Stomach (tissue), 9 donors: ENCODE measurements around the gene CHDH. TPM values are rescaled to one million over a fixed set of nuclear protein-coding genes. Genes with fewer than 3 reads are reported as not detected.

Experiments used
- DNase-seq, 2 donors: peaks; one replicate each; pipeline versions ENCODE4 v3.0.0 to v3.0.0-alpha.2; 2013 to 2019
- H3K27ac ChIP-seq, 5 donors: fragments of 200-600 bp in 4 of 5; sonication (generic) in 4 of 5; one replicate each; pipeline ENCODE4 v1.5.1; 2013 to 2019; ENCODE audit warnings: mild to moderate bottlenecking in 1 of 5, moderate library complexity in 1 of 5
- H3K27me3 ChIP-seq, 3 donors: fragments of 200-600 bp; sonication (generic); one replicate each; pipeline ENCODE4 v1.5.1; 2017 to 2019; ENCODE audit warnings: mixed run types in 1 of 3
- H3K36me3 ChIP-seq, 4 donors: fragments of 200-600 bp; sonication (generic); 1 replicate in 3 of 4; 2 replicates in 1 of 4; pipeline ENCODE4 v1.5.1; 2016 to 2019
- H3K4me1 ChIP-seq, 4 donors: fragments of 200-600 bp; sonication (generic); one replicate each; pipeline ENCODE4 v1.5.1; 2016 to 2019
- H3K4me3 ChIP-seq, 4 donors: fragments of 200-600 bp; sonication (generic) in 3 of 4; one replicate each; pipeline ENCODE4 v1.5.1; 2016 to 2019; ENCODE audit warnings: mild to moderate bottlenecking in 1 of 4
- H3K9me3 ChIP-seq, 4 donors: fragments of 200-600 bp; sonication (generic); one replicate each; pipeline ENCODE4 v1.5.1; 2016 to 2019
- EP300 ChIP-seq: sonication (generic); formaldehyde crosslinking; IDR thresholded peaks from one replicate; pipeline ENCODE4 v1.6.1; 2017; ENCODE audit warnings: antibody characterized with exemption
- POLR2A ChIP-seq, 4 donors: fragments of 450-650 bp; IDR thresholded peaks; one replicate each; pipeline ENCODE4 v1.6.1; 2016; ENCODE audit warnings: antibody characterized with exemption in 4 of 4, control low read depth in 2 of 4, mild to moderate bottlenecking in 1 of 4, moderate library complexity in 1 of 4
- POLR2AphosphoS5 ChIP-seq, 3 donors: sonication (generic); formaldehyde crosslinking; IDR thresholded peaks; one replicate each; pipeline ENCODE4 v1.6.1; 2016; ENCODE audit warnings: antibody characterized with exemption in 3 of 3
- WGBS, 5 donors: extraction: QIAGEN DNeasy Blood & Tissue Kit in 3 of 5; methylation state at CpG; one replicate each; pipeline versions ENCODE4 v1.1.5 to v1.1.7; 2013 to 2018; 5-methylcytosine and 5-hydroxymethylcytosine counted together
- intact Hi-C: fragments of 100-400 bp; cut with DNase I; formaldehyde crosslinking; loops from one replicate; pipeline ENCODE4 v1.15.1; 2023; ENCODE audit warnings: low total_unique reads
- polyA plus RNA-seq, 3 donors: library from polyadenylated mRNA; stranded (reverse); fragments of 200-250 nt; gene quantifications; one replicate each; pipeline ENCODE4 v1.2.3, GENCODE V29; 2013
- small RNA-seq, 4 donors: library from RNA; depleted of rRNA; stranded (forward); fragments of <200 nt; gene quantifications; one replicate each; pipeline ENCODE3, GENCODE V24; 2016
- total RNA-seq, 5 donors: library from RNA; depleted of rRNA; stranded (reverse); fragments of >200 nt; gene quantifications; one replicate each; pipeline versions ENCODE4 v1.1.0 to v1.2.3, GENCODE V29; 2014 to 2016
- TF ChIP-seq, protein P1 (sequence below), 7 experiments: fragments of 450-650 bp in 4 of 7; fragments of 200-600 bp in 3 of 7; sonication (generic) in 3 of 7; IDR thresholded peaks; one replicate each; pipeline ENCODE4 v1.5.1; 2016 to 2019; ENCODE audit warnings: antibody characterized with exemption in 7 of 7, control low read depth in 2 of 7, mild to moderate bottlenecking in 1 of 7
- donor health status: healthy with polysubstance abuse.
- donor health status: Bipolar disorder and iron deficiency.
- donor health status: healthy.

The CHDH gene
- total and polyA plus RNA-seq, 8 donors, result 1.7 to 385 (median 8.4) TPM

DNA sequence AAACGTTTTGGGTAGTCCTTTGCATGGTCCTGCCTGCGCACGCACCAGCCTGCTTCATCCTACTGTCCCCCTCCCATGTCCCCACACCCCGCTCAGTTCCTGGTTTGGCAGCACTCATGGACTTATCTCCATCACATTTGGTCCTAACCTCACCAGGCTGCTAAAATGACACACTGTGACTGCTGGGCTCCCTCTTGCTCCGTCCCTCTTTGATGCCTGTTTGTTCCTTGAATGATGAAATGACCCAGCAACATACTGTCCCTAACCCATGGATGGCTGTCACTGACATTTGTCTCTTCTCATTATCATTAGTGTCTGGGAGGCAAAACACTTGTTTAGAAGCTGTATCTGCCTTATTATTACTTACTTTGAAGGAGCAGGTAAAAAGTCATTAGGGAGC lies 80.5 kb downstream of the CHDH start:
- H3K9me3 ChIP-seq, result no peaks in the 10 kb centered on the region
- DNase-seq, result no peak
- TF ChIP-seq, protein P1, sequence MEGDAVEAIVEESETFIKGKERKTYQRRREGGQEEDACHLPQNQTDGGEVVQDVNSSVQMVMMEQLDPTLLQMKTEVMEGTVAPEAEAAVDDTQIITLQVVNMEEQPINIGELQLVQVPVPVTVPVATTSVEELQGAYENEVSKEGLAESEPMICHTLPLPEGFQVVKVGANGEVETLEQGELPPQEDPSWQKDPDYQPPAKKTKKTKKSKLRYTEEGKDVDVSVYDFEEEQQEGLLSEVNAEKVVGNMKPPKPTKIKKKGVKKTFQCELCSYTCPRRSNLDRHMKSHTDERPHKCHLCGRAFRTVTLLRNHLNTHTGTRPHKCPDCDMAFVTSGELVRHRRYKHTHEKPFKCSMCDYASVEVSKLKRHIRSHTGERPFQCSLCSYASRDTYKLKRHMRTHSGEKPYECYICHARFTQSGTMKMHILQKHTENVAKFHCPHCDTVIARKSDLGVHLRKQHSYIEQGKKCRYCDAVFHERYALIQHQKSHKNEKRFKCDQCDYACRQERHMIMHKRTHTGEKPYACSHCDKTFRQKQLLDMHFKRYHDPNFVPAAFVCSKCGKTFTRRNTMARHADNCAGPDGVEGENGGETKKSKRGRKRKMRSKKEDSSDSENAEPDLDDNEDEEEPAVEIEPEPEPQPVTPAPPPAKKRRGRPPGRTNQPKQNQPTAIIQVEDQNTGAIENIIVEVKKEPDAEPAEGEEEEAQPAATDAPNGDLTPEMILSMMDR (IDR thresholded peaks at IDR 0.05), result no peak
- no peak for TF ChIP-seq EP300
- no peak for TF ChIP-seq POLR2AphosphoS5 (IDR thresholded peaks at IDR 0.05)
- TF ChIP-seq POLR2A (IDR thresholded peaks at IDR 0.05), result no peak
- H3K36me3 ChIP-seq, result no peaks in the 10 kb centered on the region
- H3K27ac ChIP-seq, result no peak overlapping the region
- 81 to 88% (median 86%) methylated on average over 5 of the region's 5 CpGs for WGBS, 5 donors
- H3K27me3 ChIP-seq, result peaks cover 0 to 15% (median 0%) of the 10 kb centered on the region in 3 donors
- H3K4me1 ChIP-seq, result no peaks in the 10 kb centered on the region
- H3K4me3 ChIP-seq, result no peak overlapping the region
- intact Hi-C loops, result no loop called here

DNA sequence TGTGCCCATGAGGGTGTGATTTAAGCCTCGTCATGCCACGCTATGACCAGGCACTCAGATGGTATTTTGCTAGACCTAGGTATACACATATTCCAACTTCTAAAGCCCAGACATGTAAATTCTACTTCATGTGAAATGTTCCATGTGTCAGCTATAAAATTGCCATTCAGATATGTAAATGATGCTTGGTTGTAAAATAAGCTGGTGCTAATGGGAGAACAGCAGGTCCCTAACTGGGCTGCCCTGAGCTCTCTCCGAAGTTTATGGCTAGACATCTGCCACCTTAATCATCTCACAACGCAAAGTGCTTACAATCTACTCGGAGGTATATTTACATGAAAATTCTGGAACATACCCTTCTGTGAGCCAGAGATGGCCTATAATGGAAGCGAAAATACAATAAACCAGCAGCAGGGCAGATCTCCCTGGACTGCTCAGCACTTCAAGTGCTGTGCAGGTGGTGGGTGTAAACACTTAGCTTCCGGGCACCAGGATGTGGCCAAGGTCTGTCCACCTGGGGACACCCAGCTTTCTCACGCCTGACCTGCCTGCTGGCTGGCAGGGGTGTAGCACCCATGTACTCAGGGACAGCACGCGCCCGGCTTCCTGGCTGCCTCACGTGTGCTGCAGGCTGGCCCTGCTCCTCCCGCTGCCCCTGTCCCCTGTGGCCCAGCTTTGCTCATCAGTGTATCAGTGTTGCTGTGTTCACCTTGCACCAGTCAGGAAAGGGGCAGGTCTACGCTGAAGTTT lies 82.0 kb downstream of the CHDH start:
- Histone ChIP-seq H3K27me3 (peaks cover 0 to 12% (median 0%) of the 10 kb centered on the region in 3 donors), H3K4me1 (no peaks in the 10 kb centered on the region), H3K4me3 (no peak overlapping the region), H3K27ac (no peak overlapping the region), H3K36me3 (no peaks in the 10 kb centered on the region), H3K9me3 (no peaks in the 10 kb centered on the region)
- 65 to 80% (median 79%) methylated on average over 11 to 14 of the region's 14 CpGs for WGBS, 5 donors
- peak in 1 of 2 donors; percentile 48 for DNase-seq
- no peak for TF ChIP-seq EP300
- no peak for TF ChIP-seq POLR2A (IDR thresholded peaks at IDR 0.05)
- no peak for TF ChIP-seq POLR2AphosphoS5 (IDR thresholded peaks at IDR 0.05)
- TF ChIP-seq, protein P1 (IDR thresholded peaks at IDR 0.05), result no peak
- intact Hi-C loops, result no loop called here

DNA sequence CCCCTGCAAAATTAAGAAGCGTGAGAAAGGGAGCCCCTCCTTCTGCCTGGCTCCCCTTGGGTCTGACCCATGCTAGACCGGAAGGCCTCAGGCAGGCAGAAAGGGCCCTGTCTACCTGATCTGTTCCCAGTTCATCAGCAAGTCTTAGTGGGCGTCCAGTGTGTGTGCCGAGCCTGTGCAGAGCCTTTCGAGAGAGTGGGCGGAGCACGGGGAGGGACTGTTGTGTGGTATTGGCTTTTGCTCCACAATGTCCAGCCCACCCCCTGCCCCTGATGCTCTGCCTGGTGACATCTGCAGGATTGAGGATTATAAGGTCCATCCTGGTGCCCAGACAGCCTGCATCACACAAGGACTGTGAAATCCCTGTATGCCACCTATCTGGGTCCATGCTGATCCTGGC lies 82.9 kb downstream of the CHDH start:
- intact Hi-C loops, result no loop called here
- H3K36me3 ChIP-seq, result no peaks in the 10 kb centered on the region
- H3K27ac ChIP-seq, result no peak overlapping the region
- H3K27me3 ChIP-seq, result peaks cover 0 to 7% (median 0%) of the 10 kb centered on the region in 3 donors
- no peaks in the 10 kb centered on the region for H3K4me1 ChIP-seq
- TF ChIP-seq POLR2AphosphoS5 (IDR thresholded peaks at IDR 0.05), result no peak
- no peak for TF ChIP-seq EP300
- TF ChIP-seq POLR2A (IDR thresholded peaks at IDR 0.05), result no peak
- TF ChIP-seq, protein P1 (IDR thresholded peaks at IDR 0.05), result no peak
- H3K4me3 ChIP-seq, result no peak overlapping the region
- H3K9me3 ChIP-seq, result no peaks in the 10 kb centered on the region
- 86 to 94% (median 87%) methylated on average over 7 of the region's 7 CpGs for WGBS, 5 donors
- DNase-seq, result no peak

Small RNAs within 50 kb of the gene (small RNA-seq; reads per million reads assigned to genes)
- 0 reads per million in 4 donors for gene AC012467.1

Other genes starting within 250 kb of the CHDH start
- 10 to 100 TPM in 1 of 5 donors, 1 to 10 TPM in 4; 2.5 to 34.2 (median 3.5) TPM for gene IL17RB, start 149 bp upstream of the CHDH start, total RNA-seq
- 1 to 10 TPM in 2 of 3 donors, under 1 TPM in 1; 0.61 to 4.5 (median 3.1) TPM for gene IL17RB, start 149 bp upstream of the CHDH start, polyA plus RNA-seq
- gene ACTR8, start 35.7 kb upstream of the CHDH start, total RNA-seq, result 100 to 1,000 TPM in 1 of 5 donors, 10 to 100 TPM in 4; 12.5 to 171 (median 25.5) TPM
- gene ACTR8, start 35.7 kb upstream of the CHDH start, polyA plus RNA-seq, result 1 to 10 TPM; 6.7 to 9.6 (median 8.3) TPM
- 100 to 1,000 TPM in 1 of 5 donors, 10 to 100 TPM in 4; 19.4 to 143 (median 53.1) TPM for gene SELENOK, start 45.4 kb upstream of the CHDH start, total RNA-seq
- 10 to 100 TPM; 83.1 to 92.9 (median 83.9) TPM for gene SELENOK, start 45.4 kb upstream of the CHDH start, polyA plus RNA-seq